Endodermal cell (in vitro differentiated cells): ENCODE results near the gene SDHB. TPM values are rescaled to one million over a fixed set of nuclear protein-coding genes. Genes with fewer than 3 reads are reported as not detected.

ENCODE experiments used
- DNase-seq: peaks from one replicate; pipeline ENCODE4 v3.0.0-alpha.2; 2017
- H3K27ac ChIP-seq: 2 replicates; pipeline ENCODE4 v1.5.1; 2013; ENCODE audit warnings: mild to moderate bottlenecking, low read depth, low read length, moderate library complexity
- H3K27me3 ChIP-seq: 2 replicates; pipeline ENCODE4 v1.6.1; 2013; ENCODE audit warnings: mild to moderate bottlenecking, low read length, moderate library complexity; ENCODE audit not compliant: insufficient read depth, control insufficient read depth, poor library complexity, severe bottlenecking
- H3K36me3 ChIP-seq: 2 replicates; pipeline ENCODE4 v1.7.0; 2013; ENCODE audit warnings: mild to moderate bottlenecking, low read length, moderate library complexity; ENCODE audit not compliant: control insufficient read depth, insufficient read depth
- H3K4me1 ChIP-seq: one replicate; pipeline ENCODE4 v1.7.0; 2013; ENCODE audit warnings: low read length; ENCODE audit not compliant: control insufficient read depth, insufficient read depth
- H3K4me3 ChIP-seq: 2 replicates; pipeline ENCODE4 v1.5.1; 2013; ENCODE audit warnings: mild to moderate bottlenecking, low read length, moderate library complexity
- H3K9ac ChIP-seq: 2 replicates; pipeline ENCODE4 v1.6.1; 2013; ENCODE audit warnings: mild to moderate bottlenecking, low read length, moderate library complexity; ENCODE audit not compliant: poor library complexity, severe bottlenecking; ENCODE audit errors: extremely low read depth
- H3K9me3 ChIP-seq: 2 replicates; pipeline ENCODE4 v1.6.1; 2013; ENCODE audit warnings: mild to moderate bottlenecking, low read length, moderate library complexity; ENCODE audit not compliant: control insufficient read depth
- H3K27ac Mint-ChIP-seq: 2 replicates; pipeline ENCODE4 v1.8.0; 2020; ENCODE audit warnings: mixed read lengths
- H3K27me3 Mint-ChIP-seq: 2 replicates; pipeline ENCODE4 v1.8.0; 2021; ENCODE audit warnings: mild to moderate bottlenecking, mixed read lengths; ENCODE audit not compliant: insufficient read depth
- H3K36me3 Mint-ChIP-seq: 2 replicates; pipeline ENCODE4 v1.8.0; 2020; ENCODE audit warnings: low read depth, mixed read lengths
- H3K4me1 Mint-ChIP-seq: 2 replicates; pipeline ENCODE4 v1.8.0; 2020; ENCODE audit warnings: mixed read lengths
- H3K4me3 Mint-ChIP-seq: 2 replicates; pipeline ENCODE4 v1.8.0; 2020; ENCODE audit warnings: mild to moderate bottlenecking, moderate library complexity, mixed read lengths
- H3K9me3 Mint-ChIP-seq: 2 replicates; pipeline ENCODE4 v1.8.0; 2020; ENCODE audit warnings: mild to moderate bottlenecking, mixed read lengths
- CTCF ChIP-seq: fragments of 200-600 bp; sonication (generic); conservative IDR thresholded peaks from 2 replicates; pipeline ENCODE4 v1.5.0; 2021; ENCODE audit warnings: antibody characterized with exemption, mild to moderate bottlenecking
- WGBS, 2 experiments: methylation state at CpG; one replicate each; pipeline versions ENCODE4 v1.1.5 to v1.1.7; 2013; ENCODE audit warnings: missing lambda C conversion rate in 2 of 2, mixed read lengths in 1 of 2; ENCODE audit not compliant: insufficient coverage in 1 of 2, insufficient read length in 1 of 2; 5-methylcytosine and 5-hydroxymethylcytosine counted together
- total RNA-seq, 2 donors: library from RNA; stranded (reverse); fragmentation: NEBNext Ultra II Directional in 1 of 2; extraction: Animal tissue kit (Norgen Biotek cat#: 25700) in 1 of 2; gene quantifications; 2 replicates in 1 of 2; 3 replicates in 1 of 2; pipeline ENCODE4 v1.2.1, GENCODE V29; 2021

SDHB gene
- total RNA-seq, 2 donors from 2014 or later = 68.5 to 75.2 TPM

DNA sequence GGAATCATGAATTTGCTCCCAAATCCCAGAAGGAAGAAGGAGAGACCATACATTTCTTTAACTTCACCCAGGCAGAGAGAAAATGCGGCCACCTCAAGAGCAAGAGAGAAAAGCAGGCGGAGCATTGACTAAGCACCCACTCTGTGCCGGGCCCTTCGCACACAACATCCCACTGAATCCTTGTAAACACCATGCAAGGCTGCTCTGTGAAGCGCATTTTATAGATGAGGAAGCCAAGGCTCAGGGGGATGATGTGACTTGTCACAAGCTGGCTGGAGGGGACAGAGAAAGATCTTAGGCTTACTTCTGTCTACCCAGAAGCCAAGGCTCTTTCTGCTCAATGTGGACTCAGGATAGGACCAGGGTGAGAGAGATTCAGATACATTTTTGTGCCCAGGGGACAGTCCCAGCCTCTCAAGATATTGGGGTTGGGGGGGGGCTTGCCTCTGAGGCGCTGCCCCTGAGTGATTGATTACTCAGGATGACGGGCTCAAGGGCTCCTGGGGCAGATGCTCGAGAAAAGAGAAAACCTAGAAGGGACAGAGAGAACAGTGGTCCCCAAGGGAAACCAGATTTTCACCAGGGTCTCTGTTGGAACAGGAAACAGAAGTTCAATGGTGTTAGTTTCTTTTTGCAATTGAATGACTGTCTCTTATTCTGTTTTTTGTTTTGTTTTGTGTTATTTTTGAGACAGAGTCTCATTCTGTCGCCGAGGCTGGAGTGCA is 45.9 kb upstream of the SDHB start:
- Mint-ChIP-seq H3K4me1 (peaks cover 2% of the 10 kb centered on the region), H3K27me3 (no peaks in the 10 kb centered on the region), H3K4me3 (no peak overlapping the region), H3K9me3 (no peaks in the 10 kb centered on the region), H3K36me3 (no peaks in the 10 kb centered on the region), H3K27ac (no peak overlapping the region)
- WGBS, 2 experiments = 88 to 90% methylated on average over 7 to 10 of the region's 10 CpGs
- no peak overlapping the region for H3K9ac ChIP-seq
- H3K4me1 ChIP-seq = no peaks in the 10 kb centered on the region
- H3K4me3 ChIP-seq = no peak overlapping the region
- no peak for TF ChIP-seq CTCF
- no peak overlapping the region for H3K27ac ChIP-seq
- no peaks in the 10 kb centered on the region for H3K9me3 ChIP-seq
- H3K27me3 ChIP-seq = no peaks in the 10 kb centered on the region
- no peak for DNase-seq
- no peaks in the 10 kb centered on the region for H3K36me3 ChIP-seq

DNA sequence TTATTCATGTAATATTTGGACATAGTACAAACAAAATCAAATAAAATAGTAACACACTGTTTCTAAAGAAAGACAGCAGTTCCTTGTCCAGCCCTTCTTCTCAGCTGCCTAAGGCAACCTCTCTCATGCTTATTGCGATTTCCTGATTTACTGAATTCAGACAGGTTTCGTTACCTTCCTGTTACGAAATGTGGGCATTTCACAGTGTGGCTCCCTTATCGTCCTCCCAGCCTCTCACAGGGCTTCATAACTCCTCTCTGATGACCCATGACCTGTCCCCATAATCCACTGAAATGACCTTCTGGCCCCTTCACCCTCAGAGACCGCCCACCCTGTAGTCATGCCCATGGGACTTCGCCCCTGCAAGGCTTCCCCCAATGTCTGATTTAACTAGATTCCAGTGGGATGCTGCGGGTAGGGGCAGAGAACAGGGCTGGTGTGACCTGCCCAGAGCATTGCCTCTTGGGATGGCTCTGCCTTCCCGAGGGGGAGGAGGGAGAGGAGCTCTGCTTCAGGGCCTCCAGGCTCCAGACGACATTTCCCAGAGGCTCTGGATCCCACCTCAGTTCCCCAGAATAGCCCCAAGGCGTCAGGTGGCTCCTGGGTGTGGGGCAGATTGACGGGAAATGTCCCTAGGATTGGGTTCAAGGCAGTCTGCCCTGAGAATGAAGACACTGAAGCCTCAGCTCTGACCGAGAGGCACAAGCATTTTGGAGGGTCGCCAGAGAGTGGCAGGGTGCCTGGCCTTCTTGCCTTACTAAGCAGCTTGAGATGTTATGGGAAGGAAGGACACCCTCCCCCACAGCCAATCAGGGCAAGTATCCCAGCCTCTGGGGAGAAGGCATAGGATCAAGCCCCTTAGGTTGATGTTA is 44.9 kb upstream of the SDHB start:
- no peak overlapping the region for H3K4me3 ChIP-seq
- no peaks in the 10 kb centered on the region for H3K36me3 Mint-ChIP-seq
- no peaks in the 10 kb centered on the region for H3K27me3 ChIP-seq
- H3K4me1 ChIP-seq = no peaks in the 10 kb centered on the region
- H3K27me3 Mint-ChIP-seq = no peaks in the 10 kb centered on the region
- no peaks in the 10 kb centered on the region for H3K9me3 Mint-ChIP-seq
- no peaks in the 10 kb centered on the region for H3K9me3 ChIP-seq
- H3K27ac Mint-ChIP-seq = no peak overlapping the region
- H3K9ac ChIP-seq = no peak overlapping the region
- no peak overlapping the region for H3K4me3 Mint-ChIP-seq
- no peak for TF ChIP-seq CTCF
- no peak overlapping the region for H3K27ac ChIP-seq
- peaks cover 2% of the 10 kb centered on the region for H3K4me1 Mint-ChIP-seq
- no peaks in the 10 kb centered on the region for H3K36me3 ChIP-seq
- WGBS, 2 experiments = 71 to 81% methylated on average over 6 to 13 of the region's 13 CpGs
- no peak for DNase-seq

DNA sequence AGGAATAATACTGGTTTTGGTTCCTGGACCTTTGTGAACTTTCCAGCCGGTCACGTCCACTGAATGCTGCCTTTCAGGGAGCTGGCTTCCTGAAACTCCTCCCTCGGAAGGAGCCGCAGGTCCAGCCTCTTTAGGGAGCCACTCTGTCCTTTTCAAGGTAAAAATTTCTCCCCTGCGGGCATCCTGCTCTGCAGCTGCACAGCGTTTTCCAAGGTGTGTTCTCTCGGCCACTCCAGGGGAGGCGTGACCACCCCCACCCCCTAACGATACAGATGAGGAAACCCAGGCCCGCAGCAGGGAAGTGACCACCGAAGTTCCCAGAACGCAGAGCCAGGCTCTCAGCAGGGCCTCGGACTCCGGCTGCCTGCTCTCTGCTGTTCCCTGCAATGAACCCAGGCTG is 44.0 kb upstream of the SDHB start:
- H3K36me3 Mint-ChIP-seq = no peaks in the 10 kb centered on the region
- no peak overlapping the region for H3K9ac ChIP-seq
- H3K36me3 ChIP-seq = no peaks in the 10 kb centered on the region
- no peaks in the 10 kb centered on the region for H3K27me3 Mint-ChIP-seq
- H3K27me3 ChIP-seq = no peaks in the 10 kb centered on the region
- DNase-seq = no peak
- H3K27ac ChIP-seq = no peak overlapping the region
- peaks cover 2% of the 10 kb centered on the region for H3K4me1 Mint-ChIP-seq
- TF ChIP-seq CTCF = no peak
- no peak overlapping the region for H3K4me3 ChIP-seq
- no peaks in the 10 kb centered on the region for H3K9me3 ChIP-seq
- no peaks in the 10 kb centered on the region for H3K4me1 ChIP-seq
- no peaks in the 10 kb centered on the region for H3K9me3 Mint-ChIP-seq
- H3K27ac Mint-ChIP-seq = peak overlapping the region; percentile 20
- 36 to 55% methylated on average over 8 to 14 of the region's 14 CpGs for WGBS, 2 experiments
- no peak overlapping the region for H3K4me3 Mint-ChIP-seq
